Activated gamma-delta T cell treated with Interleukin-2 at 50 U/mL for 16 hours (primary cell): ENCODE results near the gene PRKACB.
"Not testable (repeated sequence)": the region's sequence is repeated elsewhere in the genome, so short reads cannot be mapped to it uniquely, and the experiment has no call there.

ENCODE experiments used
- DNase-seq: peaks from one replicate; pipeline ENCODE4 v3.0.0-alpha.2; 2020

Gene PRKACB

GRCh38 chr1:84224905-84225304 is 80.8 kb downstream of the PRKACB start:
- no peak for DNase-seq

DNA sequence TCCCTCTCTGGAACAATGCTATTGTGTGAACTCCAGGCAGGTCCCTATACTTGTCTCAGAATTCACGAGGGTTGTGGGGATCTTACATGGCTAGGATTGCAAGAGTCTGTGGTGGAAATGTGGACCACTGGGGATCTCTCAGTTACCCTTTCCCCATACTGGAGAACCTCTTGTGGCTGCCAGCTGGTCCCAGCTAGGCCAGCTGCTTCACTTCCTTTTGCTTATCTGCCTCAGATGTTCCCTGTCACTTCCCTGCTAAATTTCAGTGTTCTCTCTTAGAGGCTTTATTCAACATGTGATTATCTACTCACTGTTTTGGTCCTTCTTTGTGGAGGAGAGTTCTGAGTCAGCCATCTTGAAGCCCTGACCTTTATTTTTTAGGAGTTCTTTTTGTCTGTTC is 81.6 kb downstream of the PRKACB start:
- DNase-seq: no peak

GRCh38 chr1:84232676-84233075 is 88.6 kb downstream of the PRKACB start:
- DNase-seq: not testable (repeated sequence)

- no peak for DNase-seq
Observed at GRCh38 chr1:84236256-84236655, 92.2 kb downstream of the PRKACB start.

- no peak for DNase-seq
Observed at GRCh38 chr1:84242641-84243040, 98.6 kb downstream of the PRKACB start.

GRCh38 chr1:84245563-84245962 is 101.5 kb downstream of the PRKACB start:
- no peak for DNase-seq

DNA sequence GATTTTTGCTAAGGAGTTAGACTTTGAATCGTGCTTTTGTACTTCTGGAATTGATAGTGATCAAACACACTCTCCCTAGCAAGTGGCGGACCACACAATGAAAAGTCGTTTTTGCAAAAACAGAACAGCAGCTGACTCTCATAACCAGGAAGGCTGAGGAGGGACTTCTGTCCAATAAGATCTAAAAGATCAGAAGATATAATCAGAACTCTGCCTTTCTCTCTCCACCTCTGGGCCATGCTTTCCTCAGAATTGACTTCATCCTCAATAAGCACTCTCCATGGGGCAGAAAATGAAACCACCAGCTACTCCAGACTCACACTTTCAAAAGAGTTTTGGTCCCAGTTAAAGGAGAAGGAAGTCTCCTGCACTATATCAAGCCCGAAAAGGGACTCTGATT is 102.1 kb downstream of the PRKACB start:
- DNase-seq: no peak

DNA sequence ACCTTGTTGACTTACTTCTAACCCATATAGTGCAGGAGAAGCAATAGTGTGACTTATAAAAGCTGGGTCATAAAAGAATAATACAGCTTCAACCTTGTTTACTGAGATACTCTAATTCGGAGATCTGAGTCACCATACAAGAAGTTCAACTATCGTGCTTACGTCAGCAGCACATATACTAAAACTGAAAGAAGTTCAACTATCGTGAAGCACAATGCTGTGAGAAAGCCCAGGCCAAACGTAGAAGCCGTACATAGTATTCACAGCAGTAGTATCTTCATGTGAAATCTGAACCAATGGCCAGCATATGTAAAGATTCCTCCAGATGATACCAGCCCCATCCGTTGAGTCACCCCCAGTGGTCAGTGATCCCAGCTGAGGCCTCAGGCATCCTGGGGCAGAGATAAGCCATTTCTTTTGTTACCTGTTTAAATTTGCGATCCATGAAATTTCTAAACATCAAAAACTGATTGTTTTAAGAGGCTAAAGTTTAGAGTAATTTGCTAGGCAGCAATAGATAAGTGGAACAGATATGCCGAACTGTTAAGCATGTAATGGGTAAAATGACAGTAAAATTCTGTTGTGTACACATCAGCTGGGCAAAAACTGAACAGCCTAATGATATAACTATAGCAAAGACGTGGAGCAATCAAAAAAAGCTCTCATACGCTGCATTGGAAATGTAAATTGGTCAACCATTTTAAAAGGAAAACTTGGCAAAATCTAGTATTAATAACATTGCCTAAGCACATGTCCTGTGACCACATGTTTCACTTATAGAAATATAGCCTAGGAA is 103.6 kb downstream of the PRKACB start:
- no peak for DNase-seq

DNA sequence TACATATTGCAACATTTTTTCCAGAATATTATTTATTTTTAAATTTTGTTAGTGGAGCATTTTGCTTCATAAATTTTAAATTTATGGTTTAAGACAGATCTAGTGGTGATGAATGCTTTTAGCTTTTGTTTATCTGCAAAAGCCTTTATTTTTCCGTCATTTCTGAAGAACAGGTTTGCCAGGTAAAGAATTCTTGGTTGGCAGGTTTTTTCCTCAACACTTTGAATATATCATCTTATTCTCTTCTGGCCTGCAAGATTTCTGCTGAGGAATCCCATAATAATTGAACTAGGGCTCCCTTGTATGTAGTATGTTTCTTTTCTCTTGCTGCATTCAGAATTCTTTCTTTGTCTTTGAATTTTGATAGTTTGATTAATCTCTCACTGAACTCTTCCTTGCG is 106.6 kb downstream of the PRKACB start:
- DNase-seq: no peak

DNA sequence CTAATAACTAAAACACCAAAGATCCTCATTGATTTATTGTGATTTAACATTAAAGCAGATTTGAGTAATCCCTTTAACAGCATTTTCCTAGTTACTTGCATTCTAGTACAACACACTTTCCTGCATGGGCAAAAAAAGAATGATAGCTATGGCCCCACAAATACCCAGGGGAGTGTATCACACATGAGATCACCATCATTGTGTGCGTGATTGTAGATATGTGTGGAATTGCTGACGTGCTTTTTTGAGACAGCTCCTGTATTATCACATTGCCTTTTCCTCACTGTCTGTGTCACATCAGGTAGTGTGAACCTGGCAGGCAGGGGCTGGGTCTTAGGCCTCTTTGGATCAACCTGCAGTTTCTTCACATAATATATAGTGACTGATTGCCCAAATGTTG is 109.0 kb downstream of the PRKACB start:
- DNase-seq: no peak

- no peak for DNase-seq
Observed at GRCh38 chr1:84253891-84254290, 109.8 kb downstream of the PRKACB start.

DNA sequence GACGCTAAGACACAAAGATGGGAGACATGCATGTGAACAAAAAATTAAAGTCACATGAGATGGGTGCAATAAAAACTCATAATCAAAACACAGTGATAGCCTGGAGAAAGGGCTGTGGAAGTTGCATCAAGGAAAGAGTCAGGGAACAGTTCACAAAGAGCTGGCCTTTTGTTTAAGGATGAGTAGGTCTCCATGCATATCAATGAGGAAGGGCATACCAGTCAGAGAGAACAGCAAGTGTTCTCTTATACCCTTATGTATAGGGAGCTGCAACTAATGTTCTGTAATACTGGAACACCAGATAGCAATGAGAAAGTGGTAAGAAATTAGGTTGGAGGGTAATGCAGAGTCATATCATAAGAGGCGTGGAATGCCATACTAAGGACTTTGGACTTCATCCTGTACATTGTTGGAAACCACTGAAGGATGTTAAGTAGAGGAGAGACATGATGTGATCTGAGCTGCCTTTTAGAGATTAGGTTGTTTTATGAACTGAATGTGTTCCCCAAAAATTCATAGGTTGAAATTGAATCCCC is 110.7 kb downstream of the PRKACB start:
- no peak for DNase-seq

DNA sequence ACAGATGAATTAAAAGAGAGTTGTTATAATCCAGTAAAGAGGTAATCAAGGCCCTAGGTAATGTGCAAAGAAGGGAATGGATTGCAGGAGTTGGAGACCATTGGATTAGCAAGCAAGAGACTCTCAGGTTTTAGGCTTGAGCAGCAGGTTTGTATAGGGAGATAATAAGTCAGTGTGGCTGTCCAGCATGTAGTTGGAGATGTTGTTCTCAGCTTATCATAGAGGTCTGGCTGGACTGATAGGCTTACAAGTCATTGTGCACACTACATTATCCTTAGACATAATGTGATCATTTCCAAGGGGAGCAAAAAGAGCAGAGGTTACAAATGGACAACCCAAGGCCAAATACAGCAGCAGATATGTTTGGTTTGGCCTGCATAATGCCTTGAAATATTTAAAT is 111.5 kb downstream of the PRKACB start:
- no peak for DNase-seq

DNA sequence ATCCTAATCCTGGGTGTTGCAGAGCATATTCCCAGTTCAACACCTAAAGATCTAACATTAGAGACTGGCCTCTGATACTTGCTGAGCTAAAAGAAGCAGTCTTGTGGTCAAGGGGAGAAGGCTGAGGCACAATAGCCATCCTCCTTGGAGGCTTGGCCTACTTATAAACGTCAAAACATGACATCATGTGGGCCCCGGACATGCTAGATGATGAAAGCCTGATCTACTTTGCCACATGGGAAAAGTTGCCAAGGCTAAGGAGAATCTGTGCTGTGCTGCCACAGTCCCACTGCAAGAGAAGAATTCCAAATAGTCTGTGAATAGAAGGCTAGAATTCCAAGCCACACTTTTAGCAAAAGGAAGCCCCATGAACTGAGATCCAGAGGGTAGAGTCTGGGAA is 113.5 kb downstream of the PRKACB start:
- DNase-seq: no peak

- no peak for DNase-seq
Observed at GRCh38 chr1:84259376-84259775, 115.3 kb downstream of the PRKACB start.

GRCh38 chr1:84259989-84260388 is 115.9 kb downstream of the PRKACB start:
- DNase-seq: no peak

DNA sequence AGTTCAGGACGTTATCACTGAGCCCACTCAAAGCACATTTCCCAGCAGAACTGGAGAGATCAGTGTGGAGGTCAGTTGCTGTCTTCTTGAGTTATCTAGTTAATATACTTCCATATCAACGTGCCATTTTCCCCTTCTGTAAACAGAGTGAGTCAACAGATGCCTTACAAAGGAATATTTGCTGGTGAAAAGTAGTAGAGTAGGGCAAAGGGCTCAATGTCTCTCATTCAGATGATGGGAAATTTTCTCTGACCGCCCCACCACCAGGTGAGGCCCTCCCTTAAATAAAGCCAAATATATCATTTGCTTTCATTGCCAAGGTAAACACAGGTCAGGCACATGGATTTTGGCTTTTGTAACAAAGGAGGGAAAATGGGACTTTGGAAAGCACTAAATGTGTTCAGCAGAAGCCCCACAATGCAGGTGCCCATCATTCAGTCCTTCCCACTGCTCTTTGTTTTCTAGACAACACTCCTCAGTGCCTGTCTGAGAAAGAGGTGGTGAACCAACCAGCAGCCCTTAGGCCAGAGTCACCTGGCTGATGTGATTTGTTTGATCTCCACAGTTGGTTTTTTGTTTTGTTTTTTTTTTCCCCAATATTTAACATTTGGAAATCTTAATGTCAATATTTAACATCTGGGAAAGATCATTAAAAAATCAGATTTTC is 116.9 kb downstream of the PRKACB start:
- DNase-seq: no peak

GRCh38 chr1:84264961-84265360 is 120.9 kb downstream of the PRKACB start:
- no peak for DNase-seq

- no peak for DNase-seq
Observed at GRCh38 chr1:84265867-84266266, 121.8 kb downstream of the PRKACB start.

DNA sequence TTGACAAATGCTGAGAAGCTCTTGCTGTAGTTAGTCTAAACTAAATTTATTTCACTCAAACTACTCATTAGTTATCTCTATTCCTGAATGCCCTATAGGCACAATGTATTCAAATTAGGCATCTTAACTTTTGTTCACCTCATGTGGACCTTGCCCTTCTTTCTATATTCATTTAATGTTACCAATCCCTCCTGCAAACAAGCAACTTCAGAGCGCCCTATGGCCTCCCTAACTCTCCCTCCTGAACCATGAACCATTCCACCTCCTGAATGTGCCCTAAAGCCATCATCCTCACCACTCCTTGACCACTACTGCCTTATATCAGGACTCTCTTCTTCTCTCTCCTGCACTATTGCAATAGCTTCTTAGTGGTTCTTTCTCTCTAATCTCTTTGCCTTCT is 122.7 kb downstream of the PRKACB start:
- no peak for DNase-seq

DNA sequence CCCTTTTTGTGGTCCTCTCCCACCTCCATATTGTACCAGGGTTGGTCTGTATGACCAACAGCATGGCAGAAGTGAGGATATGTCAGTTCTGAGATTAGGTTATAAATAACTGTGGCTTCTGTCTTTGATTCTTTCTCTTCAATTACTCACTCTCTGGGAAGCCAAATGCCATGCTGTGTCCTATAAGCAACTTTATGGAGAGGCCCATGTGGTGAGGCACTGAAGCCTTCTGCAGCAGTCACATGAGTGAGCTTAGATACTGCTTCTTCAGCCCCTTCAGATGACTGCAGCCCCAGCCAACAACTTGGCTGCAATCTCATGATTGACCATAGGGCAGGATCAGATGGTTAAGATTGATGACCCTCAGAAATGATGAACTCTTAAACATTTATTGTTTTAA is 123.4 kb downstream of the PRKACB start:
- no peak for DNase-seq

DNA sequence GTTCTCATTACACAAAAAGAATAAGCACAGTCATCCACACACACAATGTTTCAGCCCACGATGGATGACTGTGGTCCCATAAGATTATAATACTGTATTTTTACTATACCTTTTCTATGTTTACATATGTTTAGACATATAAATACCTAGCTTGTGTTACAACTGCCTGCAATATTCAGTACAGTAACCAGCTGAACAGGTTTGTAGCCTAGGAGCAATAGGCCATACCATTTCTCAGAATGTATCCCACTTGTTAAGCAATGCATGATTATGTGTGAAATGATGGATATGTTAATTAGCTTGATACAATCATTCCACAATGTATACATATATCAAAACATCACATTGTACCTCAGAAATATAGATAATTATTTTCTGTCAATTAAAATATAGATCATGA is 124.3 kb downstream of the PRKACB start:
- DNase-seq: no peak

DNA sequence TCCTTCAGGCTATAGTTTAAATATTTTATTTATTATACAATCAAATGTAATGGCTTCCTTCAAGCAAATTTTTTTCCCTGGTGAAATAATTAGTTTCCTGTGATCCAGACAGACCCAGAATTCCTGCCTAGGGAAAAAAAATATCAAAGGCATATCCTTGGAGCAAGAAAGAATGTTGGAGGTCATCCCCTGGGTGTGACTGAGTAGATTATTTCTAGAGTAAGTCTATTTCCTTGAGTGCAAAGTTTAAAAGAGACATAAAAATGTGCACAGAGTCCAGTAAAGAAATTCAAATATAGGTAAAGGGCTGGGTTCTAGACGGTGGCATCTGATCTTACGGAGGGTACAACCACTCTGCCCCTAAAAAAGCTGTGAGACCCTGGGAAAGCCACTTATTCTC is 125.2 kb downstream of the PRKACB start:
- no peak for DNase-seq

GRCh38 chr1:84271441-84272151 is 127.5 kb downstream of the PRKACB start:
- DNase-seq: no peak
